MV-4-11 (cell line): ENCODE data around the gene SH3PXD2B.

Experiments used
- DNase-seq: peaks from one replicate; lab custom pipeline; 2025; lab: John Stamatoyannopoulos, UW

Gene SH3PXD2B

GRCh38 chr5:172454358-172455086, at the start of gene SH3PXD2B:
TSS of gene SH3PXD2B (minus strand) at chr5:172454525. CDS start at chr5:172454352, 173 bp downstream.
- no peak for DNase-seq

- peak; percentile 5 for DNase-seq
These were observed 48.6 kb upstream of the SH3PXD2B start for GRCh38 chr5:172502969-172503368.

- DNase-seq = no peak
These were observed 48.1 kb upstream of the SH3PXD2B start for GRCh38 chr5:172502410-172502809.

GRCh38 chr5:172501708-172502320, 47.5 kb upstream of the SH3PXD2B start:
- no peak for DNase-seq

GRCh38 chr5:172499287-172499686, 45.0 kb upstream of the SH3PXD2B start:
- DNase-seq = no peak

- DNase-seq = no peak
These were observed 44.3 kb upstream of the SH3PXD2B start for GRCh38 chr5:172498431-172499129.

- no peak for DNase-seq
These were observed 43.4 kb upstream of the SH3PXD2B start for GRCh38 chr5:172497591-172498255.

GRCh38 chr5:172496671-172497371, 42.5 kb upstream of the SH3PXD2B start:
- no peak for DNase-seq

- no peak for DNase-seq
These were observed 40.5 kb upstream of the SH3PXD2B start for GRCh38 chr5:172494630-172495505.

GRCh38 chr5:172493906-172494305, 39.6 kb upstream of the SH3PXD2B start:
- DNase-seq = no peak

- DNase-seq = no peak
These were observed 39.1 kb upstream of the SH3PXD2B start for GRCh38 chr5:172493461-172493860.

GRCh38 chr5:172493002-172493401, 38.7 kb upstream of the SH3PXD2B start:
- DNase-seq = no peak

- DNase-seq = no peak
These were observed 37.9 kb upstream of the SH3PXD2B start for GRCh38 chr5:172492097-172492840.

- no peak for DNase-seq
These were observed 37.2 kb upstream of the SH3PXD2B start for GRCh38 chr5:172491481-172491880.

- no peak for DNase-seq
These were observed 36.5 kb upstream of the SH3PXD2B start for GRCh38 chr5:172490514-172491461.

- no peak for DNase-seq
These were observed 33.9 kb upstream of the SH3PXD2B start for GRCh38 chr5:172488221-172488620.

GRCh38 chr5:172487671-172488070, 33.3 kb upstream of the SH3PXD2B start:
- no peak for DNase-seq

GRCh38 chr5:172486912-172487311, 32.6 kb upstream of the SH3PXD2B start:
- DNase-seq = no peak

- DNase-seq = no peak
These were observed 32.1 kb upstream of the SH3PXD2B start for GRCh38 chr5:172486451-172486850.
